ENCODE measurements around the gene KCNQ4.

KCNQ4 gene

DNA sequence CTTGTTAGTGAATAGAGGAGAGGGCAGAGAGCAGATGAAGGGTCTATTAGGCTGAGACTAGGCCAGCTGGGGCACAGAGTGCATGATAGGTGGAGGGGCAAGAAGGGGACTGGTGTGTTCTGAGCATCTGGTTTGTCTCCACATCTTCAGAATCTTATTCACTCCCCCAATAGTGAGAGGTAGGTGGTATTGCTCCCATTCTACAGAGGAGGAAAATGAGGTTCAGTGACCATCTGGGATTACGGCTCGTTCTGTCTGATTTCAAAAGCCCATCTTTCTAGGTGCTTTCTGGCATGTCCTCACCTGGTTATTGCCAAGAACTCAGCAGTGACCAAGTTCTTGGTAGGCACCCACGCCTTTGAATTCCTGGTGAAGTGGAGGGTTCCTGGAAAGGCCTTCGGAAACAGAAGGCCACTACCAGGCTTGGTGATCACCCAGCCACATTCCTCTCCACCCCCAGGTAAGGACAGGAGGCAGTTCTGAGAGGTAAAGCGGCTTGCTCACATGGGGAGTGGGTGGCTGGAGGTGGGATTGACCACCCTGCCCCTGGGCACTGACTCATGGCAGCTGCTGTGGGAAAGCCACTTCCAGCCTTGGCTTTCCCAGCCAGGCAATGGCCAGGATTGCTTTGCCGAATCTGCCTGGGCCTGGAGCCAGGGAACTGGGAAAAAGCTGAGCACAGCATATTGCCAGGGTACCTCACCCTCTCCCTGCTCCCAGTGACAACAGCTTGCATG, 97.4 kb downstream of the KCNQ4 start:
- DNase-seq (ENCODE audit: low read depth): no peak
- in situ Hi-C loops (cut with HindIII; ENCODE audit: low sequenced_read_pairs): no loop called here
- H3K4me3 ChIP-seq (ENCODE audit: low read depth, low read length): no peak overlapping the region
- TF ChIP-seq, protein P1, sequence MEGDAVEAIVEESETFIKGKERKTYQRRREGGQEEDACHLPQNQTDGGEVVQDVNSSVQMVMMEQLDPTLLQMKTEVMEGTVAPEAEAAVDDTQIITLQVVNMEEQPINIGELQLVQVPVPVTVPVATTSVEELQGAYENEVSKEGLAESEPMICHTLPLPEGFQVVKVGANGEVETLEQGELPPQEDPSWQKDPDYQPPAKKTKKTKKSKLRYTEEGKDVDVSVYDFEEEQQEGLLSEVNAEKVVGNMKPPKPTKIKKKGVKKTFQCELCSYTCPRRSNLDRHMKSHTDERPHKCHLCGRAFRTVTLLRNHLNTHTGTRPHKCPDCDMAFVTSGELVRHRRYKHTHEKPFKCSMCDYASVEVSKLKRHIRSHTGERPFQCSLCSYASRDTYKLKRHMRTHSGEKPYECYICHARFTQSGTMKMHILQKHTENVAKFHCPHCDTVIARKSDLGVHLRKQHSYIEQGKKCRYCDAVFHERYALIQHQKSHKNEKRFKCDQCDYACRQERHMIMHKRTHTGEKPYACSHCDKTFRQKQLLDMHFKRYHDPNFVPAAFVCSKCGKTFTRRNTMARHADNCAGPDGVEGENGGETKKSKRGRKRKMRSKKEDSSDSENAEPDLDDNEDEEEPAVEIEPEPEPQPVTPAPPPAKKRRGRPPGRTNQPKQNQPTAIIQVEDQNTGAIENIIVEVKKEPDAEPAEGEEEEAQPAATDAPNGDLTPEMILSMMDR (IDR thresholded peaks at IDR 0.05; ENCODE audit: low read depth, low read length, missing control alignments): no peak

- H3K4me3 ChIP-seq (ENCODE audit: low read depth, low read length): peak overlapping the region; percentile 7
- TF ChIP-seq, protein P1 (IDR thresholded peaks at IDR 0.05; ENCODE audit: low read depth, low read length, missing control alignments): no peak
- no peak for DNase-seq (ENCODE audit: low read depth)
- in situ Hi-C loops (cut with HindIII; ENCODE audit: low sequenced_read_pairs): no loop called here
These were observed 100.6 kb downstream of the KCNQ4 start for GRCh38 chr1:40884055-40884795.

DNA sequence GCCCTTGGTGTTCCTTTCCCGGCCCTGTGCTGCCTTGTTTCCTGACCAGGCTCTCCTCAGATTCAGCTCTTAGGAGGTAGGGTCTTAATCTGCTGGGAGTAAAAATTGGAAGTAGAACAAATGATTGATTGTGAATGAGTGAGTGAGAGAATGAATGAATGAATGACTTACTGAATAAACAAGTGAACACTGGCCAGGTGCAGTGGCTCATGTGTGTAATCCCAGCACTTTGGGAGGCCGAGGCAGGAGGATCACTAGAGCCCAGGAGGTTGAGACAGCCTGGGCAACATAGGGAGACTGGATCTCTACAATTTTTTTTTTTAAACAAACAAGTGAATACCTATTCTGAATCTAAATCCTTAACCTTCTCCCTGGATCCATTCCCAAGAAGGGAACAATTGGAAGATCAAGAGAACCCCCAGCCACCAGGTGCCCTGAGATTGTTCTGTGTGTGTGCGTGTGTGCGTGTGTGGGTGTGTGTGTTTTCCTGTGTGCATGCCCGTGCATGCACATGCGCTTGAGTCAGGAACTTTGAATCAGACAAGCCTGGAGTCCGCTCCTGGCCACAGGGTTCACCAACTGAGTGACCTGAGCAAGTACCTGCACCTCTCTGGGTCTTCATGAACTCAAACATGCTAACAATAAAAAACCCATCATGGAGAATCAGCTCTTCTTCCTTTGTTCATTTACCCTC, 102.9 kb downstream of the KCNQ4 start:
- in situ Hi-C loops (cut with HindIII; ENCODE audit: low sequenced_read_pairs): no loop called here
- H3K4me3 ChIP-seq (ENCODE audit: low read depth, low read length): no peak overlapping the region

GRCh38 chr1:40887012-40887378, 103.4 kb downstream of the KCNQ4 start:
- TF ChIP-seq, protein P1 (IDR thresholded peaks at IDR 0.05; ENCODE audit: low read depth, low read length, missing control alignments): no peak
- no peak for DNase-seq (ENCODE audit: low read depth)
- in situ Hi-C loops (cut with HindIII; ENCODE audit: low sequenced_read_pairs): no loop called here
- no peak overlapping the region for H3K4me3 ChIP-seq (ENCODE audit: low read depth, low read length)

More for the DNA sequence above, 102.9 kb downstream of the KCNQ4 start:
- TF ChIP-seq, protein P1 (IDR thresholded peaks at IDR 0.05; ENCODE audit: low read depth, low read length, missing control alignments): no peak
- no peak for DNase-seq (ENCODE audit: low read depth)

DNA sequence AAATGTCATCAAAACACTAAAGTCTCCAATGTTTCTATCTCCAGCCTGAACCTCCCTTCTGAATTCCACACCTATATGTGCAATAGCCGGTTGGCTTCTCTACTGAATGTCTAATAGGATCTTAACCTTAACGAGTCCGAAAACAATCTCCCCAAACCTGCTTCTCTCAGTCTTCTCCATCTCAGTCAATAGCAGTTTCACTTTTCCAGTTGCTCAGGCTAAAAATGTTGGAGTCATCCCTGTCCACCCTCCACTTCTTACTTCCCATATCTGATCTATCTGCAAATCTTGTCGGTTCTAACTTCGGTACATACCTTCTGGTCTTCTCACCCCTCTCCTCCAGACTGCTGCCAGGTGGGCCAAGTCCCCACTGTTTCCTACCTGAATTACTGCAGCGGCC, 104.1 kb downstream of the KCNQ4 start:
- H3K4me3 ChIP-seq (ENCODE audit: low read depth, low read length): no peak overlapping the region
- DNase-seq (ENCODE audit: low read depth): no peak
- in situ Hi-C loops (cut with HindIII; ENCODE audit: low sequenced_read_pairs): no loop called here
- TF ChIP-seq, protein P1 (IDR thresholded peaks at IDR 0.05; ENCODE audit: low read depth, low read length, missing control alignments): no peak

Measured in astrocyte of the cerebellum (primary cell).